IMR-90 (cell line): ENCODE data around the gene TXNDC16. TPM values are rescaled to one million over a fixed set of nuclear protein-coding genes. Genes with fewer than 3 reads are reported as not detected.

Source experiments
- ATAC-seq: fragments of 200-7000 bp; cut with Tn5 transposase; 2 replicates; pipeline ENCODE4 v1.9.1; 2020; ENCODE audit warnings: low read depth, mild to moderate bottlenecking, moderate library complexity
- BruUV-seq: library from RNA; stranded (reverse); fragments of 400-500 nt; replicated peaks from 2 replicates; lab custom pipeline; 2021; lab: Mats Ljungman, UMichigan
- CTCF ChIA-PET: fragments of 300-600 bp; formaldehyde crosslinking; extraction: SDS; loops from one replicate; lab custom pipeline; 2021; ENCODE audit warnings: antibody characterized with exemption; lab: Yijun Ruan, JAX
- POLR2A ChIA-PET: fragments of 300-600 bp; sonication (Branson Sonifier 250); formaldehyde crosslinking; loops from one replicate; lab custom pipeline; 2022; ENCODE audit warnings: antibody characterized with exemption; ENCODE audit not compliant: unreplicated experiment; lab: Charles Lee
- DNase-seq: peaks from one replicate; pipeline ENCODE4 v3.0.0; 2013
- H2AFZ ChIP-seq: replicated peaks from 2 replicates; pipeline ENCODE3; 2013; ENCODE audit warnings: low read length, mild to moderate bottlenecking; ENCODE audit not compliant: poor library complexity
- H2AK5ac ChIP-seq: 2 replicates; pipeline ENCODE4 v1.6.1; 2013; ENCODE audit warnings: low read depth, low read length, inconsistent platforms
- H2AK9ac ChIP-seq: replicated peaks from 2 replicates; pipeline ENCODE3; 2013; ENCODE audit warnings: mild to moderate bottlenecking, low read depth, low read length, moderate library complexity; ENCODE audit not compliant: poor library complexity
- H2BK120ac ChIP-seq: 2 replicates; pipeline ENCODE4 v1.6.1; 2013; ENCODE audit warnings: low read depth, low read length, inconsistent platforms
- H2BK15ac ChIP-seq: 3 replicates; pipeline ENCODE4 v1.6.1; 2013; ENCODE audit warnings: low read depth, low read length, inconsistent platforms
- H2BK20ac ChIP-seq: 2 replicates; pipeline ENCODE4 v1.6.1; 2013; ENCODE audit warnings: low read depth, mild to moderate bottlenecking, inconsistent platforms, low read length, moderate library complexity
- H2BK5ac ChIP-seq: 2 replicates; pipeline ENCODE4 v1.6.1; 2013; ENCODE audit warnings: mild to moderate bottlenecking, low read depth, low read length, inconsistent platforms; ENCODE audit not compliant: poor library complexity, severe bottlenecking
- H3K14ac ChIP-seq: replicated peaks from 2 replicates; pipeline ENCODE4 v1.6.1; 2013; ENCODE audit warnings: low read depth, low read length, inconsistent platforms
- H3K18ac ChIP-seq: 2 replicates; pipeline ENCODE4 v1.6.1; 2013; ENCODE audit warnings: low read depth, low read length, control low read depth
- H3K23ac ChIP-seq: 2 replicates; pipeline ENCODE4 v1.6.1; 2013; ENCODE audit warnings: low read depth, low read length, inconsistent platforms
- H3K27ac ChIP-seq: 2 replicates; pipeline ENCODE4 v1.5.1; 2013; ENCODE audit warnings: mild to moderate bottlenecking, control low read depth, low read length; ENCODE audit not compliant: insufficient read depth
- H3K27me3 ChIP-seq: 2 replicates; pipeline ENCODE4 v1.6.1; 2013; ENCODE audit warnings: low read length; ENCODE audit not compliant: control insufficient read depth, insufficient read depth
- H3K36me3 ChIP-seq: 2 replicates; pipeline ENCODE4 v1.6.1; 2013; ENCODE audit warnings: low read length, mixed read lengths; ENCODE audit not compliant: control insufficient read depth, insufficient read depth
- H3K4ac ChIP-seq: 2 replicates; pipeline ENCODE4 v1.6.1; 2013; ENCODE audit warnings: low read depth, low read length, inconsistent platforms
- H3K4me1 ChIP-seq: 2 replicates; pipeline ENCODE4 v1.6.1; 2013; ENCODE audit warnings: low read length, mixed read lengths; ENCODE audit not compliant: control insufficient read depth, insufficient read depth
- H3K4me2 ChIP-seq: 2 replicates; pipeline ENCODE4 v1.6.1; 2013; ENCODE audit warnings: low read depth, mild to moderate bottlenecking, control low read depth, low read length, moderate library complexity
- H3K4me3 ChIP-seq: 2 replicates; pipeline ENCODE4 v1.5.1; 2013; ENCODE audit warnings: low read depth, mild to moderate bottlenecking, control low read depth, low read length, moderate library complexity; ENCODE audit not compliant: insufficient read depth
- H3K56ac ChIP-seq: 2 replicates; pipeline ENCODE4 v1.6.1; 2013; ENCODE audit warnings: low read length, inconsistent platforms; ENCODE audit not compliant: insufficient read depth; ENCODE audit errors: extremely low read depth
- H3K79me1 ChIP-seq, 2 experiments: 2 replicates each; pipeline ENCODE4 v1.6.1; 2013; ENCODE audit warnings: low read length in 2 of 2, inconsistent platforms in 1 of 2, low read depth in 1 of 2
- H3K9ac ChIP-seq: 2 replicates; pipeline ENCODE4 v1.6.1; 2013; ENCODE audit warnings: low read depth, low read length, control low read depth
- H3K9me1 ChIP-seq: 2 replicates; pipeline ENCODE4 v1.6.1; 2013; ENCODE audit warnings: low read length, inconsistent platforms; ENCODE audit not compliant: insufficient read depth
- H3K9me3 ChIP-seq: 2 replicates; pipeline ENCODE4 v1.6.1; 2013; ENCODE audit warnings: low read length; ENCODE audit not compliant: control insufficient read depth, insufficient read depth
- H4K20me1 ChIP-seq: 2 replicates; pipeline ENCODE4 v1.6.1; 2013; ENCODE audit warnings: low read length, inconsistent platforms; ENCODE audit not compliant: insufficient read depth
- H4K5ac ChIP-seq: 2 replicates; pipeline ENCODE4 v1.6.1; 2013; ENCODE audit warnings: mild to moderate bottlenecking, low read depth, low read length, control low read depth
- H4K8ac ChIP-seq, 2 experiments: 2 replicates each; pipeline ENCODE4 v1.6.1; 2013; ENCODE audit warnings: low read depth in 2 of 2, low read length in 2 of 2, control low read depth in 1 of 2, inconsistent platforms in 1 of 2
- H4K91ac ChIP-seq: 2 replicates; pipeline ENCODE4 v1.6.1; 2013; ENCODE audit warnings: low read depth, low read length, inconsistent platforms; ENCODE audit not compliant: insufficient read depth
- BHLHE40 ChIP-seq: fragments of 150-350 bp; IDR thresholded peaks from 2 replicates; pipeline ENCODE4 v1.6.1; 2016; ENCODE audit warnings: mild to moderate bottlenecking, low read depth, low read length
- CEBPB ChIP-seq: IDR thresholded peaks from 2 replicates; pipeline ENCODE4 v1.6.1; 2012; ENCODE audit warnings: low read depth, low read length, improper control_type of control experiment
- CHD1 ChIP-seq: IDR thresholded peaks from 2 replicates; pipeline ENCODE4 v1.6.1; 2012; ENCODE audit warnings: low read depth, low read length, improper control_type of control experiment
- CTCF ChIP-seq: conservative IDR thresholded peaks from 2 replicates; pipeline ENCODE4 v1.5.1; 2012; ENCODE audit warnings: mild to moderate bottlenecking, low read depth, low read length, improper control_type of control experiment
- ELK1 ChIP-seq: fragments of 150-350 bp; IDR thresholded peaks from 2 replicates; pipeline ENCODE4 v1.6.1; 2016; ENCODE audit warnings: low read depth, mild to moderate bottlenecking, low read length, moderate library complexity, borderline replicate concordance
- FOS ChIP-seq: fragments of 150-350 bp; IDR thresholded peaks from 2 replicates; pipeline ENCODE4 v1.6.1; 2016; ENCODE audit warnings: low read depth, low read length
- MAFK ChIP-seq: IDR thresholded peaks from 2 replicates; pipeline ENCODE4 v1.6.1; 2012; ENCODE audit warnings: low read depth, low read length, improper control_type of control experiment
- MAZ ChIP-seq: IDR thresholded peaks from 2 replicates; pipeline ENCODE4 v1.6.1; 2012; ENCODE audit warnings: low read depth, mild to moderate bottlenecking, low read length, improper control_type of control experiment, moderate library complexity, borderline replicate concordance
- MXI1 ChIP-seq: IDR thresholded peaks from 2 replicates; pipeline ENCODE4 v1.6.1; 2012; ENCODE audit warnings: low read depth, mild to moderate bottlenecking, low read length, moderate library complexity, borderline replicate concordance
- NFE2L2 ChIP-seq: fragments of 150-350 bp; IDR thresholded peaks from 2 replicates; pipeline ENCODE4 v1.6.1; 2016; ENCODE audit warnings: low read depth, mild to moderate bottlenecking, low read length
- POLR2A ChIP-seq: IDR thresholded peaks from 2 replicates; pipeline ENCODE4 v1.6.1; 2012; ENCODE audit warnings: mild to moderate bottlenecking, low read depth, low read length
- RAD21 ChIP-seq: IDR thresholded peaks from 2 replicates; pipeline ENCODE4 v1.6.1; 2012; ENCODE audit warnings: low read length, improper control_type of control experiment
- RCOR1 ChIP-seq: IDR thresholded peaks from 2 replicates; pipeline ENCODE4 v1.6.1; 2012; ENCODE audit warnings: mild to moderate bottlenecking, low read length, improper control_type of control experiment; ENCODE audit not compliant: insufficient replicate concordance
- RFX5 ChIP-seq: IDR thresholded peaks from 2 replicates; pipeline ENCODE4 v1.8.0; 2012; ENCODE audit warnings: low read depth, mild to moderate bottlenecking, low read length, moderate library complexity
- SMC3 ChIP-seq: fragments of 150-350 bp; IDR thresholded peaks from 2 replicates; pipeline ENCODE4 v1.6.1; 2016; ENCODE audit warnings: low read depth, mild to moderate bottlenecking, antibody characterized with exemption, low read length, moderate library complexity
- USF2 ChIP-seq: fragments of 150-350 bp; IDR thresholded peaks from 2 replicates; pipeline ENCODE4 v1.6.1; 2017; ENCODE audit warnings: mild to moderate bottlenecking, antibody characterized with exemption, low read length, low read depth
- dilution Hi-C: fragments of 300-500 bp; cut with HindIII; formaldehyde crosslinking; loops from one replicate; pipeline ENCODE4 v1.14.3; 2018; ENCODE audit warnings: low sequenced_read_pairs; ENCODE audit not compliant: unreplicated experiment
- in situ Hi-C: fragments of 300-500 bp; cut with MboI; formaldehyde crosslinking; loops from 3 replicates; pipeline ENCODE4 v1.14.3; 2019; ENCODE audit warnings: low sequenced_read_pairs, inconsistent platforms, mixed read lengths
- intact Hi-C: fragments of 100-400 bp; cut with micrococcal nuclease; formaldehyde crosslinking; loops from 2 replicates; pipeline ENCODE4 v1.10.0; 2022
- polyA plus RNA-seq, 3 experiments: library from polyadenylated mRNA; depleted of rRNA; stranded (reverse); fragments of >200 nt; gene quantifications; 2 replicates each; pipeline ENCODE4 v1.2.3, GENCODE V29; 2012; ENCODE audit warnings: low replicate concordance in 1 of 3
- total RNA-seq: library from RNA; depleted of rRNA; stranded (reverse); fragments of >200 nt; gene quantifications from 2 replicates; pipeline ENCODE4 v1.2.3, GENCODE V29; 2012

The TXNDC16 gene
- total and polyA plus RNA-seq, 2 of the 4 experiments (the other 2 are of a cell fraction) = 1.4 TPM

GRCh38 chr14:52531481-52531880 lies 20.8 kb downstream of the TXNDC16 start:
- H3K9ac ChIP-seq = no peak overlapping the region
- H3K4me2 ChIP-seq = no peak overlapping the region
- H2BK20ac ChIP-seq = no peak overlapping the region
- no peak overlapping the region for H3K23ac ChIP-seq
- 0 out of 2 replicates have a peak, but pooled peaks cover 5% of the 10 kb centered on the region for H3K9me1 ChIP-seq
- H3K4me3 ChIP-seq = no peak overlapping the region
- BruUV-seq = no TSS peak
- no peak overlapping the region for H3K27ac ChIP-seq
- TF ChIP-seq BHLHE40 (no peak), USF2 (no peak), CHD1 (no peak), MAFK (no peak), CEBPB (no peak), MAZ (no peak), CTCF (no peak), RCOR1 (no peak), MXI1 (no peak), FOS (no peak), RAD21 (no peak), RFX5 (no peak), ELK1 (no peak), NFE2L2 (no peak), SMC3 (no peak), POLR2A (no peak)
- no peak overlapping the region for H3K4ac ChIP-seq
- no peaks in the 10 kb centered on the region for H4K20me1 ChIP-seq
- H4K91ac ChIP-seq = no peak overlapping the region
- no peaks in the 10 kb centered on the region for H3K79me1 ChIP-seq
- H2AK9ac ChIP-seq = no peak overlapping the region
- intact Hi-C loops (no loop called here), dilution Hi-C loops (no loop called here), in situ Hi-C loops (no loop called here)
- no peak overlapping the region for H4K8ac ChIP-seq
- H4K5ac ChIP-seq = no peak overlapping the region
- no peaks in the 10 kb centered on the region for H3K27me3 ChIP-seq
- H3K4me1 ChIP-seq = no peaks in the 10 kb centered on the region
- POLR2A ChIA-PET = no interaction called here
- no peak for ATAC-seq
- H2AFZ ChIP-seq = no peak overlapping the region
- no peak overlapping the region for H2AK5ac ChIP-seq
- CTCF ChIA-PET = no interaction called here
- H3K36me3 ChIP-seq = no peaks in the 10 kb centered on the region
- H3K14ac ChIP-seq = no peak overlapping the region
- H2BK5ac ChIP-seq = no peak overlapping the region
- no peak overlapping the region for H3K18ac ChIP-seq
- H3K9me3 ChIP-seq = no peaks in the 10 kb centered on the region
- H3K56ac ChIP-seq = no peak overlapping the region
- no peak overlapping the region for H2BK15ac ChIP-seq
- no peak overlapping the region for H2BK120ac ChIP-seq
- no peak for DNase-seq
